Measurements from ENCODE around the gene RC3H2. TPM values are rescaled to one million over a fixed set of nuclear protein-coding genes. Genes with fewer than 3 reads are reported as not detected.

Gene RC3H2
- total and polyA plus RNA-seq, 10 of the 15 experiments (the other 5 are each of a cell fraction or from before 2014, with no cell fraction given): 7.2 to 25.5 (median 16.1) TPM

DNA sequence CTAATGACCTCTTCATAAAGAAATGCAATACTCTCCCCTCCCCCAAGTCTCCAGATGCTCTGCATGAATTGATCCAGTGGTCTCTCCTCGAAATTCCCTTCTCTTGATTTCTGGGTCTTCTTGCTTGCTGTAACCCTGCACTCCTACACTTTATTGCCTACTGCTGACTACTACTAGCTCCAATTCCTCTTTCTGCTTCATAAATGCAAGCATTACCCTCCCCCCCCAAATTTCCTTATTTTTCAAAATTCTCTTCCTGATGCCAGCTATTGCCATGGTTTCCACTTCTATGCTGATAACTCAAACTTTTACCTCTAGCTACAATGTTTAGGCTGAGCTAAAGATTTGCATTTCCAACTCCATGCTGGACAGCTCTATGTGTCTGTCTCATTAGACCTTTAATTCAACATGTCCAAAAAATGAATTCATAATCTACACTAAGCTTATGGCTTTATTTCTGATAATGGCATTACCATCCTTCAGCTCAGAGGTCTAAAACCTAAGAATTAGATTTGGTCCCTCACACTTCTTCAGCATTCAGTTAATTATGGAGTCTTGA, 24.7 kb upstream of the RC3H2 start:
- POLR2A ChIA-PET: interaction anchor here (0.5 to 4.7 kb wide), 4 partner anchors 11 to 26 kb away, joined by 3 to 41 read pairs (median 14); partner anchors contain the start of genes RABGAP1, RC3H2 and ZBTB6
- SMC1A ChIA-PET (ENCODE audit: uncharacterized antibody, unreplicated experiment): interaction anchor here (0.7 to 4.1 kb wide), 12 partner anchors 10 to 420 kb away, joined by 3 to 20 read pairs (median 4); partner anchors contain the start of genes RABGAP1 and ZBTB6
- FAIRE-seq: no peak
- in situ Hi-C loops (cut with MboI): no loop called here
- no TSS peak for BruUV-seq (replicated peaks)
- Histone ChIP-seq H3K4me2 (ENCODE audit: control insufficient read depth, insufficient read depth) (peak overlapping the region; percentile 95), H3K9ac (ENCODE audit: control insufficient read depth, insufficient read depth, low read length) (no peak overlapping the region), H3K9me3 (replicated peaks; ENCODE audit: control insufficient read depth, insufficient read depth, low read length) (no peaks in the 10 kb centered on the region), H3K4me3 (peak overlapping the region; percentile 27; the same call in 1 of the 2 replicates), H3K27ac (ENCODE audit: control insufficient read depth, insufficient read depth) (no peak overlapping the region), H3K4me1 (ENCODE audit: control insufficient read depth, insufficient read depth, low read length) (peaks cover 4% of the 10 kb centered on the region), H3K27me3 (replicated peaks in 1 of 2; ENCODE audit: control insufficient read depth in 2 of 2, insufficient read depth in 2 of 2, low read length in 1 of 2) (no peaks in the 10 kb centered on the region), H3K79me2 (ENCODE audit: control insufficient read depth, insufficient read depth, low read length) (peaks cover 55% of the 10 kb centered on the region), H2AFZ (ENCODE audit: control insufficient read depth, low read depth, low read length) (no peak overlapping the region), H4K20me1 (ENCODE audit: control insufficient read depth, insufficient read depth) (no peaks in the 10 kb centered on the region), H3K36me3 (ENCODE audit: control insufficient read depth in 2 of 2, insufficient read depth in 2 of 2, low read length in 1 of 2) (no peaks in the 10 kb centered on the region)
- no peak for DNase-seq (ENCODE audit: low read depth, low spot score)
- CTCF ChIA-PET: interaction anchor here (1.0 to 2.0 kb wide), 6 partner anchors 11 to 68 kb away, joined by 3 to 7 read pairs (median 4); partner anchors contain the start of gene RABGAP1
- ATAC-seq: no peak
- RAD21 ChIA-PET (ENCODE audit: unreplicated experiment): interaction anchor here (0.9 to 3.6 kb wide), 5 partner anchors 11 to 61 kb away, joined by 4 to 34 read pairs (median 5); partner anchors contain the start of genes RABGAP1, RC3H2 and ZBTB6
- intact Hi-C loops (cut with micrococcal nuclease; ENCODE audit: unreplicated experiment): no loop called here
- WGBS (ENCODE audit: insufficient coverage, insufficient replicate concordance, low lambda C conversion rate, missing lambda C conversion rate): 94% methylated on average over 1 of the region's 1 CpG
- TF ChIP-seq, protein P1, sequence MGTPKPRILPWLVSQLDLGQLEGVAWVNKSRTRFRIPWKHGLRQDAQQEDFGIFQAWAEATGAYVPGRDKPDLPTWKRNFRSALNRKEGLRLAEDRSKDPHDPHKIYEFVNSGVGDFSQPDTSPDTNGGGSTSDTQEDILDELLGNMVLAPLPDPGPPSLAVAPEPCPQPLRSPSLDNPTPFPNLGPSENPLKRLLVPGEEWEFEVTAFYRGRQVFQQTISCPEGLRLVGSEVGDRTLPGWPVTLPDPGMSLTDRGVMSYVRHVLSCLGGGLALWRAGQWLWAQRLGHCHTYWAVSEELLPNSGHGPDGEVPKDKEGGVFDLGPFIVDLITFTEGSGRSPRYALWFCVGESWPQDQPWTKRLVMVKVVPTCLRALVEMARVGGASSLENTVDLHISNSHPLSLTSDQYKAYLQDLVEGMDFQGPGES (IDR thresholded peaks at IDR 0.05): no peak
- no peak for TF ChIP-seq NFYA (IDR thresholded peaks at IDR 0.05; ENCODE audit: borderline replicate concordance, low read depth, low read length)
- TF ChIP-seq, protein P2, sequence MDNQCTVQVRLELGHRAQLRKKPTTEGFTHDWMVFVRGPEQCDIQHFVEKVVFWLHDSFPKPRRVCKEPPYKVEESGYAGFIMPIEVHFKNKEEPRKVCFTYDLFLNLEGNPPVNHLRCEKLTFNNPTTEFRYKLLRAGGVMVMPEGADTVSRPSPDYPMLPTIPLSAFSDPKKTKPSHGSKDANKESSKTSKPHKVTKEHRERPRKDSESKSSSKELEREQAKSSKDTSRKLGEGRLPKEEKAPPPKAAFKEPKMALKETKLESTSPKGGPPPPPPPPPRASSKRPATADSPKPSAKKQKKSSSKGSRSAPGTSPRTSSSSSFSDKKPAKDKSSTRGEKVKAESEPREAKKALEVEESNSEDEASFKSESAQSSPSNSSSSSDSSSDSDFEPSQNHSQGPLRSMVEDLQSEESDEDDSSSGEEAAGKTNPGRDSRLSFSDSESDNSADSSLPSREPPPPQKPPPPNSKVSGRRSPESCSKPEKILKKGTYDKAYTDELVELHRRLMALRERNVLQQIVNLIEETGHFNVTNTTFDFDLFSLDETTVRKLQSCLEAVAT (IDR thresholded peaks at IDR 0.05): no peak
